GM10847 (cell line): Measurements from ENCODE around the gene GARIN5B.

ENCODE experiments used
- POLR2A ChIP-seq: IDR thresholded peaks from 2 replicates; pipeline ENCODE4 v1.6.1; 2011; ENCODE audit not compliant: insufficient read length; ENCODE audit errors: extremely low read depth

The GARIN5B gene

DNA sequence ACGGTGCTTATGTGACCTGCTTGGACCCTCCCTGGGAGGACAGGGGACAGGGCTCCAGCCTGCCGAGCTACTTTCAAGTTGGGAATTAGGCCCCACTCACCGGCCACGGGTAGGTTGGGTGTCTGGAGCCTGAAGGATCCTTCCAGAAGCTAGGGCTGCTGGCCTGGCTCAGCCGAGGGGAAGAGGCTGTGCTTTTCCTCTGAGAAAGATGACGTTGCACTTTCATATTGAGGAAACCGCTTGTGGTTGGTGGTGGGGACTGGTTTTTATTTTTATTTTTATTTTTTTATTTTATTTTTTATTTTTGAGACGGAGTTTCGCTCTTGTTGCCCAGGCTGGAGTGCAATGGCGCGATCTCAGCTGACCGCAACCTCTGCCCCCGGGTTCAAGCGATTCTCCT, 37.9 kb downstream of the GARIN5B start, which contains the start of gene TMEM150B:
TMEM150B (minus strand) TSS at position 170 of the 400 bp plus-strand sequence. CDS start 4,305 bp downstream, outside the sequence.
- no peak for TF ChIP-seq POLR2A

DNA sequence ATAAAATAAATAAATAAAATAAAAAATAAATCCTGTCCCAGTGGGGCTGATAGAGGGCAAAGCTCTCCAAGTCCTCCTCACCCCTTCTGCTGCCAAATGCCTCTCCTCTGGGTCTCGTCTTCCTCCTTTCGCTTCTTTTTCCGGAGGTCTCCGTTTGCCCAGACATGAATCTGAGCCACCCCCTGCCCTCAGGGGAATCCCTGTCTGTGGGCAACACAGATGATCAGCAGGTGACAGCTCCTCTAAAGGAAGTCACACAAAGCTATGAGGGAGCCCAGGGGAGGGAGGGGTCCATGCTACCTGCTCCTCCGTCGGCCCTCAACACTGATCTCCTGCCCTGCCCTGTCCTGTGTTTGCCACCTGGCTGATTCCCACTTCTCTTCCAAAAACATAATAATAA, 38.4 kb downstream of the GARIN5B start:
- no peak for TF ChIP-seq POLR2A

DNA sequence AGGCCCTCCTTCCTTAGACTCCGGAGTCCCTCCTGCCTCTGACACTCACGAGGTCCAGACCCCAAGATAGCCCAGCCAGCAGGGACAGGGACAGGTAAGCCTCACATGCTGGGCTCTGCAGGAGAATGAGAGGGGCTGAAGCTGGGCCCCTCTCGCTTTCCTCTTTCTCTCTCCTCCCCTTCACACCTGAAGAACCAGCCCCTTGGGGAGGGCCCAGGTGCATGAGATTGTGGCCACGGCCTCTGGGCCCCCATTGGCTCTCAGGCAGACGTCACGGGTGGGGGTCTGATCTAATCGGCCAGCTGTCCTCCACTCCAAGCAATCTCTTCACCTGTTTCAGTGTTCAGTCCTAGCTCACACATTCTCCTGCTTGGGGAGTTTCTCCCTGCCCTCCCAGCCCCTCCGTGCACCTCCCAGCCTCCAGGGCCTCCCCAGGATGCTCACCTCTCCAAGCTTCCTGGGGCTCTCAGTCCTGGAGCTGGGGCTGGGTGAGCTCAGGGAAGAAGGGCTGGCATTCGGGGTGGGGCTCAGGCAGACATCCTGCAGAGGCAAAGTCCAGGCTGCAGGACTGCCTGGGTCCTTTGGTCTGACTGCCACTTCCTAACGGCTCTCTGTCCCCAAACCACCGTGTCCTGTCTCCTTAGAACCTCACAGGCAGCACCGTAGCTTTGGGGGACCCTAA, 40.7 kb downstream of the GARIN5B start:
- no peak for TF ChIP-seq POLR2A

GRCh38 chr19:55321466-55322137, 41.5 kb downstream of the GARIN5B start:
- no peak for TF ChIP-seq POLR2A

- TF ChIP-seq POLR2A: no peak
Observed at GRCh38 chr19:55320844-55321419, 42.1 kb downstream of the GARIN5B start.

GRCh38 chr19:55319785-55320184, 43.3 kb downstream of the GARIN5B start:
- no peak for TF ChIP-seq POLR2A

DNA sequence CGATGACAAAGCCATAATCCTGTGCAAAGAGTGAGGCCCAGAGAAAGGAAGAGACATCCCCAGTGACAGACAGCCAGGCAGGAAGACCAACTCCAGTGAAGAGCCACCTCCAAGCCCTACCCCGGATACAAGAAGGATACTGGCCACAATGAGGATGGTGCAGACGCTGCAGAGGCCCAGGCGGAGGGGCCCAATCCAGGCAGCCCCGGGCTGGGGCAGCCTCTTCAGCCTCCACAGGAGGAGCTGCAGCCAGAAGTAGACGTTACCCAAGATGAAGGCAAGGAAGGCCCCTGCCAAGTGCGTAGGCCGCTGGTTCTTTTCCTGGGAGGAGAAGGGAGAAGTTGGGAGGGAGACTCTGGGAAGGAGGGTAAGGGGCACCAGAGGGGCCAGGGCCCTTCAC, 46.4 kb downstream of the GARIN5B start:
- TF ChIP-seq POLR2A: no peak

GRCh38 chr19:55315956-55316525, 47.0 kb downstream of the GARIN5B start:
- no peak for TF ChIP-seq POLR2A

- no peak for TF ChIP-seq POLR2A
Observed at GRCh38 chr19:55314396-55314795, 48.7 kb downstream of the GARIN5B start.

DNA sequence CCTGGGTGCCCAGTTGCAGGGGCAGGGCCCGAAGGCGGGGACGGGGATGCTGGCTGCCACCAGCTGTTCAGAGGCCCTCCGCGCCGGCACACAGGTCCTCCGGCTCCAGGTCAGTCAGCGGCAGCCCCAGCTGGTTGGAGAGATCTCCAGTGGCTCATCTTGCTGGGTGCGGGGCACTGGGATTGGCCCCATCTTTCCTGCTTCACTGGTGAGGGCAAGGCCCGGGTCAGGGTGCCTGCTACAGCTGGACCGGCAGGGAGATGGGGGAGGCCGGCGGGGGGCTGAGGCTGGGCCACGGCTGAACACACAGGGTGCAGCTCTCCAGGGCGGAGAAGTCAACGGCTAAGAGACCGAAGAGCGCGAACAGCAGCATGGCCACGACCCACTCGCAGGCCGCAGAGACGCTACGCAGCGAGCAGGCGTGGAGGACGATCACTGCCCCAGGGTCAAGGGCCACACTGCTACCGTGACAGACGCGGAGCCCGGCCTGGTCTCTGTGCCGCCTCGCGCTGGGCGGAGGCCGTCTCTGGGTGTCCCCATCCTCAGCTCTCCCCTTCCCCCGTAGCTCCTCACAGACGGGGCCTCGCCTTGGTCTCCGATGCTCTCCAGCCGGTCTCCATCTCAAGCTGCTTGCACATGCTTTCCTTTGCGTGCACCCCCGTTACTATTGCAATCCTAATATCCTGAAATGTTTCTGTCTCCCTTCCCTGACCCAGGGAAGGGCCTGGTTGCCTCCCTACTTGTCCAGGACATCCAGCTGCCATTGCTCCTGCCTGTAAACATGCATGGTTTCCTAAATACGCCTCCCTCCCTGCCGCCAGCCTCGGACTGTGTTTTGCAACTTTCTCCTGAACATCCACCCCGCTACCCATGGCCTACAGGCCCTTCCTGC, 50.2 kb downstream of the GARIN5B start:
- no peak for TF ChIP-seq POLR2A

GRCh38 chr19:55311797-55312196, 51.3 kb downstream of the GARIN5B start:
- no peak for TF ChIP-seq POLR2A

GRCh38 chr19:55311397-55311796, 51.7 kb downstream of the GARIN5B start:
- no peak for TF ChIP-seq POLR2A

- TF ChIP-seq POLR2A: no peak
Observed at GRCh38 chr19:55310498-55310897, 52.6 kb downstream of the GARIN5B start.

DNA sequence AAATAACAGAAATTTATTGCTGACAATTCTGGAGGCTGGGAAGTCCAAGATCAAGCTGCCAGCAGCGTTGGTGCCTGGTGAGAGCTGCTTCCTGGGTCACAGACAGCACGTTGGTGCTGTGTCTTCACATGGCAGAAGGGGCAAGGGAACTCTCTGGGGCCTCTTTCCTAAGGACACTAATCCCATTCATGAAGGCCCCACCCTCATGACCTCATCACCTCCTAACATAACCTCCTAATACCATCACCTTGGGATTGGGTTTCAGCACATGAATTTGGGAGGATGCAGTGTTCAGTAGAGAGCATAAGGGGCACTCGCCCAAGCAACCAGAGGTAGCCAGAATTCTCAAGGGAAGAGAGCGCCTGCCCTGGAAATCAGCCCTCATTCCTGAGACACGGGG, 53.6 kb downstream of the GARIN5B start:
- TF ChIP-seq POLR2A: no peak

GRCh38 chr19:55308281-55308680, 54.8 kb downstream of the GARIN5B start:
- no peak for TF ChIP-seq POLR2A
